ENCODE measurements around the gene CSAD. TPM values are rescaled to one million over a fixed set of nuclear protein-coding genes. Genes with fewer than 3 reads are reported as not detected.

Gene CSAD
- total RNA-seq, 1 experiment from 2014 or later: 33.1 TPM

- BruUV-seq (replicated peaks): no TSS peak
- CTCF ChIA-PET: no interaction called here
- no peak overlapping the region for H3K4me3 ChIP-seq
- H3K27me3 ChIP-seq (ENCODE audit: insufficient read depth, low read depth): no peaks in the 10 kb centered on the region
- POLR2A ChIA-PET (ENCODE audit: unreplicated experiment): no interaction called here
- H3K9me2 ChIP-seq (ENCODE audit: insufficient read depth): no peaks in the 10 kb centered on the region; the same call in 1 of the 2 replicates
- no peak for DNase-seq
- H3K36me3 ChIP-seq (ENCODE audit: low read depth): no peaks in the 10 kb centered on the region
- H4K20me1 ChIP-seq (ENCODE audit: insufficient read depth): no peaks in the 10 kb centered on the region
- intact Hi-C loops (cut with micrococcal nuclease; ENCODE audit: unreplicated experiment): no loop called here
- H3K79me2 ChIP-seq (ENCODE audit: low read depth): no peaks in the 10 kb centered on the region
- H3K9me3 ChIP-seq (ENCODE audit: insufficient read depth, low read depth): no peaks in the 10 kb centered on the region
- H3K4me1 ChIP-seq (replicated peaks; ENCODE audit: insufficient read depth): no peaks in the 10 kb centered on the region
- no peaks in the 10 kb centered on the region; the same call in 1 of the 2 replicates for H3F3A ChIP-seq (ENCODE audit: insufficient read depth, low read depth)
- no peak overlapping the region for H3K27ac ChIP-seq
- no peak overlapping the region for H3K4me2 ChIP-seq
- TF ChIP-seq EZH2 (IDR thresholded peaks at IDR 0.05; ENCODE audit: low read depth) (no peak), CTCF (conservative IDR thresholded peaks at IDR 0.05) (no peak)
- H2AFZ ChIP-seq: no peak overlapping the region
Observed at GRCh38 chr12:53128780-53129569, 51.8 kb downstream of the CSAD start.

DNA sequence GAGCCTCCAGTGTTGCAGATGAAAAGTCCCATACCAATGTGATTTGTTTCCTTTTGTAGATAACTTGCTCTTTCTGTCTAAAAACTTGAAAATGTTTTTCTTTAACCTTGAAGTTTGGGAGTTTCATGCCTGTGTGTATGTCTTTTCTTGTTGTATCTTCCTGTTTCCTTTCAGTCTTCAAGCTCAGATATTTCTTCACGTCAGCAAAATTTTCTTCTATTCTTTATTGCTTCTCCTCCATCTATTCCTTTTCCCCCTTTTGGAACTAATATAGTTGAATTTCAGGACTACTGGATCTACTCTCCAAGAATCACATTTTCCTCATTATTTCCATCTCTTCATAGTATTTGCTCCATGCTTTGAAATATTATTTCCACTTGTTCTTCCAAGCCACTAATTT is 53.6 kb downstream of the CSAD start:
- no peak for TF ChIP-seq CTCF (conservative IDR thresholded peaks at IDR 0.05)
- Histone ChIP-seq H3K9me2 (ENCODE audit: insufficient read depth) (no peaks in the 10 kb centered on the region; the same call in 1 of the 2 replicates), H2AFZ (no peak overlapping the region), H3K4me3 (no peak overlapping the region), H3K79me2 (ENCODE audit: low read depth) (no peaks in the 10 kb centered on the region), H3K9me3 (ENCODE audit: insufficient read depth, low read depth) (no peaks in the 10 kb centered on the region), H3K4me2 (no peak overlapping the region), H4K20me1 (ENCODE audit: insufficient read depth) (no peaks in the 10 kb centered on the region), H3K4me1 (replicated peaks; ENCODE audit: insufficient read depth) (no peaks in the 10 kb centered on the region), H3K27me3 (ENCODE audit: insufficient read depth, low read depth) (no peaks in the 10 kb centered on the region), H3K27ac (no peak overlapping the region), H3K36me3 (ENCODE audit: low read depth) (no peaks in the 10 kb centered on the region), H3F3A (ENCODE audit: insufficient read depth, low read depth) (no peaks in the 10 kb centered on the region; the same call in 1 of the 2 replicates)
- POLR2A ChIA-PET (ENCODE audit: unreplicated experiment): interaction anchor here (0.5 kb wide), 1 partner anchor 178 kb away, joined by 12 read pairs; the partner anchor contains the start of gene KRT18
- intact Hi-C loops (cut with micrococcal nuclease; ENCODE audit: unreplicated experiment): no loop called here
- BruUV-seq (replicated peaks): no TSS peak
- DNase-seq: no peak
- CTCF ChIA-PET: no interaction called here

DNA sequence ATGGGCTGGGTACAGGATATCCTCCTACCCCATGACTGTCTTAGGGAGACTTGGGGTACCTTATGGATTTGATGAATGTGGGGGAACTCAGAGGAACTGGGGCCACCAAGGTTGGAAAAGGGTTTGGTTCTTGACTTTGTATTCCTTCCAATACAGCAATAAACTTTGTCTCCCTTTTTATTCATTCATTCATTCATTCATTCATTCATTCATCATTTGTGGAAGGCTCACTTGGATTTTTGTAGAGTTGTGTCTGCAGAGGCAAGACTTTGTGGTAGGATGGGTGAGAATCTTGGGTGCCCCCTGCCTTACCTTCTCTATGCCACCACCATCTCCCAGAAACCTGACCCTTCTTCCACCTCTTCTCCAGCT is 56.4 kb downstream of the CSAD start:
- H3K79me2 ChIP-seq (ENCODE audit: low read depth): no peaks in the 10 kb centered on the region
- H3K9me3 ChIP-seq (ENCODE audit: insufficient read depth, low read depth): no peaks in the 10 kb centered on the region
- no peak overlapping the region for H3K4me2 ChIP-seq
- no peaks in the 10 kb centered on the region for H4K20me1 ChIP-seq (ENCODE audit: insufficient read depth)
- intact Hi-C loops (cut with micrococcal nuclease; ENCODE audit: unreplicated experiment): no loop called here
- H3K9me2 ChIP-seq (ENCODE audit: insufficient read depth): no peaks in the 10 kb centered on the region; the same call in 1 of the 2 replicates
- no peaks in the 10 kb centered on the region for H3K4me1 ChIP-seq (replicated peaks; ENCODE audit: insufficient read depth)
- BruUV-seq (replicated peaks): no TSS peak
- TF ChIP-seq CTCF (conservative IDR thresholded peaks at IDR 0.05) (no peak), EZH2 (IDR thresholded peaks at IDR 0.05; ENCODE audit: low read depth) (no peak)
- ChIA-PET CTCF (no interaction called here), POLR2A (ENCODE audit: unreplicated experiment) (no interaction called here)
- DNase-seq: no peak
- H3K27ac ChIP-seq: no peak overlapping the region
- no peak overlapping the region for H2AFZ ChIP-seq
- no peaks in the 10 kb centered on the region for H3K27me3 ChIP-seq (ENCODE audit: insufficient read depth, low read depth)
- H3K4me3 ChIP-seq: no peak overlapping the region
- no peaks in the 10 kb centered on the region; the same call in 1 of the 2 replicates for H3F3A ChIP-seq (ENCODE audit: insufficient read depth, low read depth)
- H3K36me3 ChIP-seq (ENCODE audit: low read depth): no peaks in the 10 kb centered on the region
